GM18508 (cell line): ENCODE measurements around the gene ADAMTS2.

Source experiments
- ATAC-seq: cut with Tn5 transposase; IDR thresholded peaks from one replicate; pipeline ENCODE4 v1.9.1; 2021; ENCODE audit warnings: moderate number of reproducible peaks; ENCODE audit not compliant: insufficient read depth, unreplicated experiment

The ADAMTS2 gene

GRCh38 chr5:179345433-179346321 lies at the start of gene ADAMTS2:
TSS of gene ADAMTS2 (minus strand) at chr5:179345461. CDS start at chr5:179345328, 133 bp downstream.
- no peak for ATAC-seq

GRCh38 chr5:179393078-179393477 lies 47.8 kb upstream of the ADAMTS2 start:
- no peak for ATAC-seq

GRCh38 chr5:179387151-179388110 lies 42.2 kb upstream of the ADAMTS2 start:
- no peak for ATAC-seq

GRCh38 chr5:179385914-179386313 lies 40.7 kb upstream of the ADAMTS2 start:
- no peak for ATAC-seq

- no peak for ATAC-seq
Observed at GRCh38 chr5:179382486-179382885, 37.2 kb upstream of the ADAMTS2 start.

- no peak for ATAC-seq
Observed at GRCh38 chr5:179381691-179382090, 36.4 kb upstream of the ADAMTS2 start.

DNA sequence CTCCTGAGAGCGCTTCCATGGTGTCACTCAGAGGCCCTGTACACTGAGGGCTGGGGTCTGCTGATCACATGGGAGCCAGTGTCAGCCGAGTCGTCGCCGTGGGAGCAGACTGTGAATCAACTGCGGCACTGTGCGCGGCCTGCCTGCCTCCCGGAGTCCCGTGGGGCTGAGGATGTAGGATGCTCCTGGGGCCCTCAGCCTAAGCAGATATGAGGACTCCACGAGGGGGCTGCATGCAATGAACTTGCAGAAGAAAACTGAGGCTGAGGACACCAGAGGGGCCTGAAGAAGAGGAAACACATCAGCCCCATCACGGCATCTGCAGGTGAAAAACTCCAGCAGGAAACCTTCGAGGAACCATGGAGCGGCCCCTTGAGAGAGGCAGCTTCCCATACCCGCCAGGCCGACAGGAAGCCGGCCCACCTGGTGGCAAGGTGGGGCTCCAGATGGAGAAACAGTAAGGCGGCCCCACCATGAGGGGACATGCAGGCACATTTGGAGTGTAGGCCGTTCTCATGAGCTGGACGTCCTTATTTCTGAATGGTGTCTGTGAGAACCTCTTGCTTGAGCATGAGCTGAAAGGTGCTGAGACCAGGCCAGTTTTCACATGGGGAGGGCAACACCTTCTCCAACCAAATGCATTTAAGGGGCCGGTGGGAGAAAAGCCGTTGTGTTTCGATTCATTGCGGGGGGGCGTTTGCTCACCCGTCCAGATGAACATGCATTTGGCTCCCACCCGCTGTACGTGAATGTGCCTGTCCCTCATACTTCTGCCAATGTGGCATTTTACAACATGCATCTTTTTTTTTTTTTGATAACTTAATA lies 35.2 kb upstream of the ADAMTS2 start:
- ATAC-seq: no peak

DNA sequence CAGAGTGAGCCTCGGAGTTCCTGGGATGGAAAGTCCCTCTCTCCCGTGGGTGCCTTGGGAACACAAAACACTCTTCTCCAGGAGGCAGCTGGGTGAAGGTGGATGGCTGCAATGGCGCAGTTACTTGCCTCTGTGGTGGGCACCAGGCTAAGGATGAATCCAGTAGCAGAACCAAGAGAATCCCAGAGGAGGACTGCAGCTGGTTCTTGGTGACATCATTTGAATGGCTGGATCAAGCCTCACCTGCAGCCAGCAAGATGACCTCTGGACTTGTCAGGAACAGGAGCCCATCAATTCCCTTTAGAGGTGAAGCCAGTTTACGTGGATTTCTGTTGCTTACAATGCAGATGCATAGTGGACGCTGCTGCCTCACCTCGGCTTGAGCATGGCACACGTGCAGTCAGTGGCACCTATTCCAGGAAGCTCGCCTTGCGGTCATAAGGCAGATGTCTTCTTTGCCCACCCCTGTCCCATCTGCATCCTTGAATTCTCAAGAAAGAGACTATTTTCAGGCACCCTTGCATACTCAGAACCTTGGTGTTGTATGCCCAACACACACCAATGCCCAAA lies 34.1 kb upstream of the ADAMTS2 start:
- no peak for ATAC-seq

- ATAC-seq: no peak
Observed at GRCh38 chr5:179378441-179379271, 33.4 kb upstream of the ADAMTS2 start.

- no peak for ATAC-seq
Observed at GRCh38 chr5:179378116-179378440, 32.8 kb upstream of the ADAMTS2 start.

DNA sequence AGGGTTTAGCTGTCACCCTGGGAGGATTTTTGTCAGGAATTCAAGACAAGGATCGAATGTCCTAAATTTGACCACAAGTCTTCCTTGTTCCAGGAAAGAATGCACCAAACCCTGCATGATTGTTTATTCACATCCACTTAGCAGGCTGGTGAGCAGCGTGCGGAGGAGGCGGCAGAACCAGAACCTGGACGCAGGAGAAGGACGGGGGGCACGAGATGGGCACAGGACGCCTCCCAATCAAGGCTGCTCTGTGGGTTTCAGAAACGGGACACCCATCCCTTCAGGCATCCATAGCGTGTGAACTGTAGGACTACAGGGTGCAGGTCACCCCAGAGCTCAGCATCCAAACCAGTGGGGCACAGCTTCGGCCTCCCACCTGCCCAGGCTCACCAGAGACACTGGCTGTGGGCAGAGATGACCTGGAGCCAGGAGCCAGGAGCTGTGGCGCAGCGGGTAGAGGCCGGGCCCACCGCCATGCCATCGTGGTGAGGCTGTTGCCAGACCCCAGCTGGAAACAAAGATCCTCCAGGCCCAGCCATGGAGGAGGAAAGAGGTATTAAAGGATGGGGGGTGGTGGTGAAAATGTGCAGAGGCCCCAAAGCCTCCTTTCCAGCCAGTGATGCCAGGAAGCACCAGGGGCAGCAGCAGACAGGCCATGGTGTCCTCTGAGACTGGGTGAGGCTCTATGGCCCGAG lies 32.3 kb upstream of the ADAMTS2 start:
- no peak for ATAC-seq

GRCh38 chr5:179376701-179377420 lies 31.6 kb upstream of the ADAMTS2 start:
- ATAC-seq: no peak

- no peak for ATAC-seq
Observed at GRCh38 chr5:179375831-179376365, 30.6 kb upstream of the ADAMTS2 start.

DNA sequence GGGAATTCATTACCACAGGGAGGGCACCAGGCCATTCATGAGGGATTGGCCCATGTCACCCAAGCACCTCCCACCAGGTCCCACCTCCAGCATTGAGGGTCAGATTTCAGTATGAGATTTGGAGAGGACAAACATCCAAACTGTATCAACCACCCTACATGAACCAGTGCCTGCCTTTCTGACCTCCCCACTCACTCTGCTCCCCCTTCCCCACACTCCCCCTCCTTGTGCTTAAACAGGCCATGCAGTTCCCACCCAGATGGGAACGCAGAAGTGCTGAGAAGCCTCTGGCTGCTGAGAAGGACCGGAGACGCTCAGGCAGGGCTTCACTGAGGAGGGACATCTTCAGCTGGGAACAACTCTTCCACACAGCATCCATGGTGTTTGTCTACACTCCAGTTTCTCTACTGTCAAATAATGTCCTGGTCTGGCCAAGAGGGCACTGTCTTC lies 30.0 kb upstream of the ADAMTS2 start:
- ATAC-seq: no peak

DNA sequence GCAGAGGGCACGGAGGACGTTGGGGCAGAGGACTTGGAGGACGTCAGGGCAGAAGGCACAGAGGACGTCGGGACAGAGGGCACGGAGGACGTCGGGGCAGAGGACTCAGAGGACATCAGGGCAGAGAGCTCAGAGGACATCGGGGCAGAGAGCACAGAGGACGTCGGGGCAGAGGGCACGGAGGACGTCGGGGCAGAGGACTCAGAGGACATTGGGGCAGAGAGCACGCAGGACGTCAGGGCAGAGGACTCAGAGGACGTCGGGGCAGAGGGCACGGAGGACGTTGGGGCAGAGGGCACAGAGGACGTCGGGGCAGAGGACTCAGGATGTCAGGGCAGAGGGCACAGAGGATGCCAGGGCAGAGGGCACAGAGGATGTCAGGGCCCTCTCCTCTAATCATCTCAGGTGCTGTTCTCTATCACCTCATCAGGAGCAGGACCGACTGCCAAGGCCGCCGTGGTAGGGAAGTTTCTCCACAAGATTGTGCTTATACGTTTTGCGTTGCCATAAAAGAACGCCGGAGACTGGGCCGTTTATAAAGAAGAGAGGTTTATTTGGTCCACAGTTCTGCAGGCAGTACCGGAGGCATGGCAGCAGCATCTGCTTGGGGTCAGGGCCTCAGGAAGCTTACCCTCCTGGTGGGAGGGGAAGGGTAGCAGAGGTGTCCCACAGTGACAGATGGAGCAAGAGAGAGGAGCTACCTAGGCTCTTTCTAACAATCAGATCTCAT lies 29.4 kb upstream of the ADAMTS2 start:
- no peak for ATAC-seq

- no peak for ATAC-seq
Observed at GRCh38 chr5:179373961-179374505, 28.8 kb upstream of the ADAMTS2 start.
